Omental fat pad (tissue), 4 donors: ENCODE data around the gene BICRAL. TPM values are rescaled to one million over a fixed set of nuclear protein-coding genes. Genes with fewer than 3 reads are reported as not detected.

Experiments
- ATAC-seq: fragments of 150-250 bp; one replicate; pipeline ENCODE4 v1.9.1; 2016; ENCODE audit warnings: mild to moderate bottlenecking, moderate library complexity; ENCODE audit not compliant: low FRiP score
- DNase-seq: peaks from one replicate; pipeline ENCODE4 v3.0.0-alpha.2; 2019; ENCODE audit warnings: low spot score
- total RNA-seq, 4 donors: library from RNA; depleted of rRNA; stranded (reverse); fragments of >200 nt; gene quantifications; one replicate each; pipeline ENCODE4 v1.1.0, GENCODE V29; 2016
- TF ChIP-seq, protein P1 (sequence below), 3 donors: fragments of 450-650 bp; IDR thresholded peaks; one replicate each; pipeline ENCODE4 v1.5.1; 2016 to 2017; ENCODE audit warnings: antibody characterized with exemption in 3 of 3, mild to moderate bottlenecking in 3 of 3, moderate library complexity in 2 of 3

The BICRAL gene
- total RNA-seq, 4 donors from 2014 or later, result 7.6 to 18.8 (median 12.9) TPM

DNA sequence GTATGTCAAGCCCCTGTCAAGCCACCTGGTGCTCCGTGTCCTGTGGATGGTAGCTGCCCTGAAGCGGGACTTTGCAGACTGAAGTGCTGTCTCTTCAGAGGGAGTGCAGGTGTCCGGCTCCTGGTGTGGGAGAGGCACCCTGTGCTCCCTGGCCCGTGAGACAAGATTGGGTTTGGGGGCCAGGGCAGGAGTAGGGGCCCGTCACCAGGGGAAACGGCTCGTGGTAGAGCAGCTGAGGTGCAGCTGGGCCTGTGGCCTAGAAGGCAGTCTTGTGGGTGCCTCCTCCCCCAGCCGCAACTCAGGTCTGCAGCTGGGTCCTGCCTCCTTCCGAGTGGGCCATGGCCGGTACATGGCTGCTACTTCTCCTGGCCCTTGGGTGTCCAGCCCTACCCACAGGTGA lies 133.9 kb downstream of the BICRAL start, which contains the start of gene PTCRA:
PTCRA (plus strand) TSS at position 322 of the 400 bp plus-strand sequence; CDS start at position 339, 17 bp downstream.
- DNase-seq, result no peak
- TF ChIP-seq, protein P1, sequence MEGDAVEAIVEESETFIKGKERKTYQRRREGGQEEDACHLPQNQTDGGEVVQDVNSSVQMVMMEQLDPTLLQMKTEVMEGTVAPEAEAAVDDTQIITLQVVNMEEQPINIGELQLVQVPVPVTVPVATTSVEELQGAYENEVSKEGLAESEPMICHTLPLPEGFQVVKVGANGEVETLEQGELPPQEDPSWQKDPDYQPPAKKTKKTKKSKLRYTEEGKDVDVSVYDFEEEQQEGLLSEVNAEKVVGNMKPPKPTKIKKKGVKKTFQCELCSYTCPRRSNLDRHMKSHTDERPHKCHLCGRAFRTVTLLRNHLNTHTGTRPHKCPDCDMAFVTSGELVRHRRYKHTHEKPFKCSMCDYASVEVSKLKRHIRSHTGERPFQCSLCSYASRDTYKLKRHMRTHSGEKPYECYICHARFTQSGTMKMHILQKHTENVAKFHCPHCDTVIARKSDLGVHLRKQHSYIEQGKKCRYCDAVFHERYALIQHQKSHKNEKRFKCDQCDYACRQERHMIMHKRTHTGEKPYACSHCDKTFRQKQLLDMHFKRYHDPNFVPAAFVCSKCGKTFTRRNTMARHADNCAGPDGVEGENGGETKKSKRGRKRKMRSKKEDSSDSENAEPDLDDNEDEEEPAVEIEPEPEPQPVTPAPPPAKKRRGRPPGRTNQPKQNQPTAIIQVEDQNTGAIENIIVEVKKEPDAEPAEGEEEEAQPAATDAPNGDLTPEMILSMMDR (IDR thresholded peaks at IDR 0.05), result no peak
- ATAC-seq, result no peak

DNA sequence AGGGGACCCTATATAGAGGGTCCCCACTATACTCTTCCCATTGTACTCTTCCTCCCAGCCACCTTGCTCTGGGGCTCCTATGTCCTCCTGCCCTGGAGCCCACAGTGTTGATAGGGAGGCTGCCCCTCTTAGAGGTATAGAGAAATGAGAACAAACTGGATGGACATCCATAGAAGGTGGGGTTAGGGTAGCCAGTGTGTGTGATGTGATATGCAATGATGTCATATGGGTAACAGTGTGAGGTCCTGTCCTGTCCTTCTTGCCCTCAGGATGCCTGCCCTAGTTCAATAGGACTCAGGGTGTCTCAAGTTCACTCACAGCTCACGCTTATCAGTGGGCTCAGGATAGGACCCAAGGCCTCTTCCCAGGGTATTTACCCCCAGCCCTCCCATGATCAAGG lies 134.4 kb downstream of the BICRAL start:
- DNase-seq, result no peak
- TF ChIP-seq, protein P1 (IDR thresholded peaks at IDR 0.05), result no peak
- ATAC-seq, result no peak

Other genes starting within 250 kb of the BICRAL start
- 10 to 100 TPM; 20.8 to 42.9 (median 26.6) TPM for gene UBR2, start 218.0 kb upstream of the BICRAL start, total RNA-seq
- gene PRPH2, start 59.5 kb upstream of the BICRAL start, total RNA-seq, result 1 to 10 TPM in 1 of 4 donors, under 1 TPM in 3; 0.38 to 1.4 (median 0.54) TPM
- gene TBCC, start 35.9 kb upstream of the BICRAL start, total RNA-seq, result 10 to 100 TPM; 16.4 to 30.7 (median 22.0) TPM
- gene RPL7L1, start 97.6 kb downstream of the BICRAL start, total RNA-seq, result 100 to 1,000 TPM in 2 of 4 donors, 10 to 100 TPM in 2; 93.0 to 138 (median 105) TPM
- under 1 TPM in 1 of 4 donors, not detected in 3; 0.72 TPM for gene PTCRA, start 134.0 kb downstream of the BICRAL start, total RNA-seq
- gene CNPY3, start 147.4 kb downstream of the BICRAL start, total RNA-seq, result 10 to 100 TPM; 28.4 to 43.7 (median 32.6) TPM
- gene GNMT, start 178.7 kb downstream of the BICRAL start, total RNA-seq, result 1 to 10 TPM in 2 of 4 donors, under 1 TPM in 1, not detected in 1; 0.84 to 1.1 (median 1.0) TPM
- gene PEX6, start 197.1 kb downstream of the BICRAL start, total RNA-seq, result 10 to 100 TPM in 3 of 4 donors, 1 to 10 TPM in 1; 5.0 to 22.1 (median 12.8) TPM
- gene PPP2R5D, start 202.5 kb downstream of the BICRAL start, total RNA-seq, result 10 to 100 TPM; 18.0 to 41.5 (median 37.4) TPM
- gene MEA1, start 231.9 kb downstream of the BICRAL start, total RNA-seq, result 10 to 100 TPM; 39.6 to 67.8 (median 45.5) TPM
- gene KLHDC3, start 232.2 kb downstream of the BICRAL start, total RNA-seq, result 100 to 1,000 TPM in 1 of 4 donors, 10 to 100 TPM in 3; 58.0 to 106 (median 95.0) TPM
- 10 to 100 TPM; 44.1 to 54.2 (median 48.7) TPM for gene RRP36, start 239.6 kb downstream of the BICRAL start, total RNA-seq